Ovary (tissue), 3 donors: ENCODE measurements around the gene CRISPLD2.

Experiments
- EP300 ChIP-seq: sonication (generic); formaldehyde crosslinking; IDR thresholded peaks from one replicate; pipeline ENCODE4 v1.6.1; 2017; ENCODE audit warnings: antibody characterized with exemption
- POLR2A ChIP-seq: fragments of 450-650 bp; IDR thresholded peaks from one replicate; pipeline ENCODE4 v1.6.1; 2017; ENCODE audit warnings: antibody characterized with exemption, mild to moderate bottlenecking, moderate library complexity
- TF ChIP-seq, protein P1 (sequence below), 3 donors: fragments of 450-650 bp in 2 of 3; fragments of 200-600 bp in 1 of 3; IDR thresholded peaks; one replicate each; pipeline versions ENCODE4 v1.5.1 to v1.8.0; 2016 to 2022; ENCODE audit warnings: antibody characterized with exemption in 3 of 3, mild to moderate bottlenecking in 1 of 3
- donor health status: DM: no; HTN: no; CAD: no.

DNA sequence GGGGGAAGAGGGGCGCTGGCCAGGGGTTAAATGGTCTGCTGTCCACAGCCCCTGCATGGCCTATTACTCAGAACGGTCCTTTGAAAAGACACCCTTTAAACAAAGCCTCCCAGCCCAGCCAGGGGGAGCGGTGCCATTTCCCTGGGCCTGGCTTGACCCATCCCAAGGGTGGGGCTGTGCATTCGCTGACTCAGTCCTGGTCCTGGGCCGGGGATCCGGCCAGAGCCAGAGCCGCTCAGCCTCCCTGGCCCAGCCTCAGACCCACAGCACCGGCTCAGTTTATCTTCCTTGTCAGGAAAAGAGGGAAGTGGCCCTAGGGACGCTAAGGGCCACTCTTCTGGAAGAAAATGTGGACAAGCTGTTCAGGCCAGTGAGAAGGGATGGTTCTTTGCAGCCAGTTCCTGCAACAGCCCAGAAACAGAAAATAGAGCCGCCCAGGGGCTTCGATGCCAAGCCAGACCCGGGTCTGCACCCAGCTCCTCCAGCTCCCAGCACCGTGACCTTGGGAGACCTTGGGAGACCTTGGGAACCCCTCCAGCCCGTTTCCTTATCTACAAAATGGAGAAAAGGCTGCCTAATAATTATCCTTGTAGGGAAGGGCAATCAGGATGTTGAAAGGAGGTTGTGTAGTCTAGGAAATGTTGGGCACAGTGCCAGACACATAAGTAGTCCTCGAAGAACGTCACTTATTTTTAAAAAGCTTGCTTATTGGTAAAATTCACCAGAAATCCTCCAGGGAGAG, 109.1 kb downstream of the CRISPLD2 start:
- no peak for TF ChIP-seq POLR2A
- TF ChIP-seq, protein P1, sequence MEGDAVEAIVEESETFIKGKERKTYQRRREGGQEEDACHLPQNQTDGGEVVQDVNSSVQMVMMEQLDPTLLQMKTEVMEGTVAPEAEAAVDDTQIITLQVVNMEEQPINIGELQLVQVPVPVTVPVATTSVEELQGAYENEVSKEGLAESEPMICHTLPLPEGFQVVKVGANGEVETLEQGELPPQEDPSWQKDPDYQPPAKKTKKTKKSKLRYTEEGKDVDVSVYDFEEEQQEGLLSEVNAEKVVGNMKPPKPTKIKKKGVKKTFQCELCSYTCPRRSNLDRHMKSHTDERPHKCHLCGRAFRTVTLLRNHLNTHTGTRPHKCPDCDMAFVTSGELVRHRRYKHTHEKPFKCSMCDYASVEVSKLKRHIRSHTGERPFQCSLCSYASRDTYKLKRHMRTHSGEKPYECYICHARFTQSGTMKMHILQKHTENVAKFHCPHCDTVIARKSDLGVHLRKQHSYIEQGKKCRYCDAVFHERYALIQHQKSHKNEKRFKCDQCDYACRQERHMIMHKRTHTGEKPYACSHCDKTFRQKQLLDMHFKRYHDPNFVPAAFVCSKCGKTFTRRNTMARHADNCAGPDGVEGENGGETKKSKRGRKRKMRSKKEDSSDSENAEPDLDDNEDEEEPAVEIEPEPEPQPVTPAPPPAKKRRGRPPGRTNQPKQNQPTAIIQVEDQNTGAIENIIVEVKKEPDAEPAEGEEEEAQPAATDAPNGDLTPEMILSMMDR (IDR thresholded peaks at IDR 0.05), result no peak
- TF ChIP-seq EP300, result no peak
